SK-N-SH treated with all-trans-retinoic acid at 6 μM for 48 hours (cell line): ENCODE data around the gene MECR.

Experiments used
- ARNTL ChIP-seq: fragments of 450-650 bp; formaldehyde crosslinking; IDR thresholded peaks from 2 replicates; pipeline ENCODE4 v1.5.0; 2020; ENCODE audit warnings: low read depth, mild to moderate bottlenecking, moderate library complexity, borderline replicate concordance
- ESRRG ChIP-seq: fragments of 250-450 bp; sonication (Bioruptor Pico); IDR thresholded peaks from 2 replicates; pipeline ENCODE4 v1.6.1; 2021; ENCODE audit warnings: mild to moderate bottlenecking
- OSR1 ChIP-seq: fragments of 250-450 bp; sonication (Bioruptor Pico); IDR thresholded peaks from 2 replicates; pipeline ENCODE4 v1.8.0; 2022; ENCODE audit warnings: moderate library complexity, mild to moderate bottlenecking, inconsistent platforms
- SNAI2 ChIP-seq: fragments of 250-450 bp; sonication (Bioruptor Pico); IDR thresholded peaks from 2 replicates; pipeline ENCODE4 v1.5.0; 2020; ENCODE audit warnings: mild to moderate bottlenecking, moderate library complexity
- TCF4 ChIP-seq: fragments of 250-450 bp; sonication (Bioruptor Pico); IDR thresholded peaks from 2 replicates; pipeline ENCODE4 v1.8.0; 2021; ENCODE audit warnings: mild to moderate bottlenecking, moderate library complexity, borderline replicate concordance
- ZFP3 ChIP-seq: fragments of 250-450 bp; sonication (Bioruptor Pico); IDR thresholded peaks from 2 replicates; pipeline ENCODE4 v1.5.0; 2020; ENCODE audit warnings: mild to moderate bottlenecking, moderate library complexity
- TF ChIP-seq, protein P1 (sequence below): fragments of 250-450 bp; sonication (Bioruptor Pico); IDR thresholded peaks from 2 replicates; pipeline ENCODE4 v1.5.1; 2020; ENCODE audit warnings: low read depth, mild to moderate bottlenecking, moderate library complexity
- TF ChIP-seq, protein P2 (sequence below): fragments of 250-450 bp; sonication (Bioruptor Pico); IDR thresholded peaks from 2 replicates; pipeline ENCODE4 v1.8.0; 2020; ENCODE audit warnings: mild to moderate bottlenecking, moderate library complexity, borderline replicate concordance

DNA sequence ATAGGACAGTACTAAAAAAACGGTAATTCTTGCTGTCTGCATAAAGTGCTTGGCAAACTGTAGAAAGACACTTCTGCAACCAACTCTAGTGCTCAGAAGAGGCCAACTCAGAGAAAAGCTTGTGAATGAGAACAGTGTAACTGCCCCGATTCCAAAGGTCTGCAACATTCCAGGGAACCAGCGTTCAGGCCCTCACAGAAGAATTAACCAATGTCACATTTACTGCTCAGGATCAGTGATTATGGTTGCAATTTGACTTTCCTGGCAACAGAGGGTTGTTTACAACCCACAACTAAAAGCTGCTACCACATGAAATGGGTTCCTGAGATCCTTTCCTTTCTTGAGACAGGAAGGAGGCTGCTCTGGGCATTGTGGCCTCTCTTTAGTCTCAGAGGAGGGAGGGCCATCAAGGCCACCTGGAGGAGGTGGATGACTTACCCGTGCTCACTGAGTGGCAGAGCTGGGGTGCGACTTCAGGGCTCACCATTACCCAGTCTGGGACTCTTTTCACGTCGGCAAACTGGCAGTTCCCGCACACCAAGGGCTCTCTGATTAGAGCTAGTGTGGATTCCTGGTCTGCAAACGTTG, 64.3 kb downstream of the MECR start:
- no peak for TF ChIP-seq OSR1
- TF ChIP-seq, protein P1, sequence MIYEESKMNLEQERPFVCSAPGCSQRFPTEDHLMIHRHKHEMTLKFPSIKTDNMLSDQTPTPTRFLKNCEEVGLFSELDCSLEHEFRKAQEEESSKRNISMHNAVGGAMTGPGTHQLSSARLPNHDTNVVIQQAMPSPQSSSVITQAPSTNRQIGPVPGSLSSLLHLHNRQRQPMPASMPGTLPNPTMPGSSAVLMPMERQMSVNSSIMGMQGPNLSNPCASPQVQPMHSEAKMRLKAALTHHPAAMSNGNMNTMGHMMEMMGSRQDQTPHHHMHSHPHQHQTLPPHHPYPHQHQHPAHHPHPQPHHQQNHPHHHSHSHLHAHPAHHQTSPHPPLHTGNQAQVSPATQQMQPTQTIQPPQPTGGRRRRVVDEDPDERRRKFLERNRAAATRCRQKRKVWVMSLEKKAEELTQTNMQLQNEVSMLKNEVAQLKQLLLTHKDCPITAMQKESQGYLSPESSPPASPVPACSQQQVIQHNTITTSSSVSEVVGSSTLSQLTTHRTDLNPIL (CRISPR knock-in tag), result no peak
- TF ChIP-seq SNAI2, result no peak
- TF ChIP-seq TCF4 (CRISPR knock-in tag), result no peak
- no peak for TF ChIP-seq ZFP3 (CRISPR knock-in tag)
- TF ChIP-seq, protein P2, sequence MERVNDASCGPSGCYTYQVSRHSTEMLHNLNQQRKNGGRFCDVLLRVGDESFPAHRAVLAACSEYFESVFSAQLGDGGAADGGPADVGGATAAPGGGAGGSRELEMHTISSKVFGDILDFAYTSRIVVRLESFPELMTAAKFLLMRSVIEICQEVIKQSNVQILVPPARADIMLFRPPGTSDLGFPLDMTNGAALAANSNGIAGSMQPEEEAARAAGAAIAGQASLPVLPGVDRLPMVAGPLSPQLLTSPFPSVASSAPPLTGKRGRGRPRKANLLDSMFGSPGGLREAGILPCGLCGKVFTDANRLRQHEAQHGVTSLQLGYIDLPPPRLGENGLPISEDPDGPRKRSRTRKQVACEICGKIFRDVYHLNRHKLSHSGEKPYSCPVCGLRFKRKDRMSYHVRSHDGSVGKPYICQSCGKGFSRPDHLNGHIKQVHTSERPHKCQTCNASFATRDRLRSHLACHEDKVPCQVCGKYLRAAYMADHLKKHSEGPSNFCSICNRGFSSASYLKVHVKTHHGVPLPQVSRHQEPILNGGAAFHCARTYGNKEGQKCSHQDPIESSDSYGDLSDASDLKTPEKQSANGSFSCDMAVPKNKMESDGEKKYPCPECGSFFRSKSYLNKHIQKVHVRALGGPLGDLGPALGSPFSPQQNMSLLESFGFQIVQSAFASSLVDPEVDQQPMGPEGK (CRISPR knock-in tag), result no peak
- no peak for TF ChIP-seq ARNTL (CRISPR knock-in tag)
- no peak for TF ChIP-seq ESRRG
